MM.1S (cell line): ENCODE results near the gene MAGED2.

Source experiments
- CTCF ChIP-seq: fragments of 300-600 bp; sonication (generic); IDR thresholded peaks from 2 replicates; pipeline ENCODE4 v1.5.1; 2016; ENCODE audit warnings: antibody characterized with exemption, low read length, mixed read lengths
- EZH2 ChIP-seq: fragments of 300-600 bp; sonication (generic); optimal IDR thresholded peaks from 2 replicates; pipeline ENCODE3; 2017; ENCODE audit warnings: low read depth, mild to moderate bottlenecking, antibody characterized with exemption, low read length, mixed read lengths
- EZH2phosphoT487 ChIP-seq: fragments of 300-600 bp; sonication (generic); IDR thresholded peaks from 2 replicates; pipeline ENCODE4 v1.6.1; 2018; ENCODE audit warnings: antibody characterized with exemption, low read length

GRCh38 chrX:54776987-54777672 is 30.4 kb upstream of the MAGED2 start:
- no peak for TF ChIP-seq CTCF
- TF ChIP-seq EZH2: no peak
- TF ChIP-seq EZH2phosphoT487: no peak
